Activated CD8-positive, alpha-beta memory T cell treated with anti-CD3 and anti-CD28 coated beads for 36 hours (primary cell): Measurements from ENCODE around the gene HSPA4. TPM values are rescaled to one million over a fixed set of nuclear protein-coding genes. Genes with fewer than 3 reads are reported as not detected.
"Not testable (repeated sequence)": the region's sequence is repeated elsewhere in the genome, so short reads cannot be mapped to it uniquely, and the experiment has no call there.

Experiments used
- CTCF ChIA-PET: fragments of 350-600 bp; sonication (Branson Sonifier 250); formaldehyde crosslinking; loops from one replicate; lab custom pipeline; 2021; ENCODE audit warnings: antibody characterized with exemption; lab: Charles Lee
- POLR2A ChIA-PET: fragments of 350-600 bp; sonication (Branson Sonifier 250); formaldehyde crosslinking; loops from one replicate; lab custom pipeline; 2021; ENCODE audit warnings: antibody characterized with exemption; lab: Charles Lee
- total RNA-seq, 2 experiments: library from RNA; stranded (reverse); gene quantifications; one replicate each; pipeline ENCODE4 v1.2.3, GENCODE V29; 2021

Gene HSPA4
- total RNA-seq, 2 experiments from 2014 or later, result 249 to 254 TPM

DNA sequence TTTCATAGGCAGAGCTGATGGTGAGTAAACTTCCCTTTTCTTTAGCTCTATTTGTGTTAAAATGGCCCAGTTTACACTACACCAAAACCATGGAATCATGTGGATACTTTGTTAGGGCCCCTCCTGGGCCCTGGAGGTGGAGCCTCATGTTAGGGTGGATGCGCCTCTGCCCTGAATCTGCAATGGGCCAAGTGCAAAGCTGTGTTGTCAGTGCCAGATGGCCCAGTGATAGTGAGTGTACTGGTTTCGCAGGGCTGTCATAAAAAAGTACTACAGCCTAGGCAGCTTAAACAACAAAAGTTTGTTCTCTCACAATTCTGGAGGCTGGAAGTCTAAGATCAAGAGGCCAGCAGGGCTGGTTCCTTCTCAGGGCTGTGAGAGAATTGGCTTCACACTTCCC is 64.8 kb downstream of the HSPA4 start:
- POLR2A ChIA-PET, result no interaction called here
- CTCF ChIA-PET, result no interaction called here

DNA sequence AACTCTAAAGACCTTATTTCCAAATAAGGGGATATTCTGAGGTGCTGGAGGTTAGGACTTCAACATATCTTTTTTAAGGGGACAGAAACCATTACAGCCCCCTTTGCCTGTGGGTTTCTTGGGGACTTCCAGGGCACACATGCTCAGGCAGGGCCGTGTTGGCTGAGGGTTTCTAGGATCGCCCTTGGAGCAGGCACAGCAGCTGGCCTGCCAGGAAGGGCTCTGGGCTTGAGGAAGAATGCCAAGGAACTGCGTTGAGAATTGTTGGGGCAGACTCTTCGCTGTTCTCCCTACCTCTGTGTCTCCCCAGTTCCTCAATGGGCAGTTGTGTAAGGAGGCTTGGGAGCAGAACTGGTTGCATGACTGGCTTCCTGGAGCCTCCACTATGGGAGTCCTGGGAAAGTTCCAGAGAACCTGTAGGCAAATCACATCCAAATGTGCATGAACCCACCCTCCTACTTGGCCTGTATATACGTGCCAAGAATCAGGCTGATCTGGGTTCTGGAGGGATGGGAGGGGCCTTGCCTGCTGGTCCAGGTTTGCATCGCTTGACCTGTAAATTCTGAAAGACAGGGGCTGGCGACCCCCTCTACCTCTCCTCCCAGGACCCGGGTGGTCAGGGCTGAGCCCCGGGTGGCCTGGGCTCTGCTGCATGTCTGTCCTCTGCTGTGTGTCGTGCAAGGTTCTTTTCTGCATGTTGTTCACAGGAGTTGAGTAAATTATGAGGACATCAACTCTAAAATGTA is 65.5 kb downstream of the HSPA4 start:
- ChIA-PET CTCF (no interaction called here), POLR2A (no interaction called here)

DNA sequence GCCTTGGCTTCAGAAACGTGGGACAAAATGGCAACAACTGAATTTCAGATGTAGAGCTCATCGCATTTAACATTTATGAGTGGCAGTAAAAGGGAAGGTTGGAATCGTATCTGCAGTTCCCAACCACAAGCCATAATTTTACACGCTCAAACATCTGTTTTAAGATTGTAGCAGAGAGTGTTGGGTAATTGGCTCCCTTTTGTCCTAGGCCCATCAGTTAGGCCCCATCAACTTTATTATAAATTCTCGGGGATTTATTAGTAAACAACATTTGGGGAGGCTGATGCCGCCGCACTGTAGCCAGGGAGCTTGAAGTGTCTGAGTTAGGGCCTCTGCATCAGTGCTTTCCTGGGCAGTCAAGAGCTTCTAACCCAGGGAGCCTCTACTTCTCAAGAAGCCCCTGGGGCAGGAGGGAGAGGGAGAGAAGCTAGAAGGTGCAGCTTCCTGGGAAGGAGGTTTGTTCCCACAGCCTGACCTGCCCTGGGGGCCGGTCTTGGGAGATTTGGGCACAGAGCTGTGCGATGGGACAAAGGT is 66.2 kb downstream of the HSPA4 start:
- ChIA-PET CTCF (no interaction called here), POLR2A (interaction anchor here (0.6 kb wide), 1 partner anchor 300 kb away, joined by 4 read pairs; no protein-coding TSS in a partner anchor)

DNA sequence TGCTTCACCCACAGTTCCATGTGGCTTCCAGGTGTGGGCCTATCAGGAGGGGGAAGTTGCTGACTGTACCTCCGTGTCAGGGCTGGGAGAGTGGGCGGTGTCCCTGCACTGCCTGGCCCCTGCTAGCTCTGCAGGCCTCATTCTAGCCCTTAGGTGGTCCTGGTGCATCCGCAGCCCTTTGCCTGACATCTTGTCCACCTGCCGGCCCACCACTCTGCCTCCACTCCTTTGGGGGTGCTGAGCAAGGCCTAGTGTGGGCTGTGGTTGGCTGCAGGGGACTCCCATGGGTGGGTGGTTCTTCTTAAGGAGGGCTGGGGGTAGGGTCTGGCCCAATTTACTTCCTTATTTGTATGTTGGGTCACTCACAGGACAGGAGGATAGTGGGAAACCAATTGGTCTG is 66.9 kb downstream of the HSPA4 start:
- POLR2A ChIA-PET, result no interaction called here

DNA sequence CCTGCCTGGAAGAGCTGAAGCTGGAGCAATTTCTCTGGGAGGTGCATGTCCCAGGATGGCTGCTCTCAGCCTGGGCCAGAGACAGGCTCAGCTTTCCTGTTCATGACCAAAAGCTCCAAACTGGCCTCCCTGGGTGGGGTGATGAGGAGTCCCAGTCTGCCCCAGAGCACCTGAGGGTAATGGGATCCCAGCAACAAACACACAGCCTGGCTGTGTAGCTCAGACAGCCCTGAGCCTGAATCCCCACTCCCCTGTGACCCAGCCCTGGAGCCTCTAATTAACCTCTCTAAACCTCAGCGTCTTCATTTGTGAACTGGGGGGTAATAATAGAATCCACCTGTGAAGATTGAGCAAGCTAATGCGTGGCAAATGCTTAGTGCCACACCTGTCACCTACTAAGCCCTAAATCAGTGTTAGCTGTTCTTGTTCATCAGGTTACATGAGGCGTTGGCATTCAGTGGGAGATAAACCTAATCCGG is 67.5 kb downstream of the HSPA4 start:
- POLR2A ChIA-PET, result no interaction called here
- CTCF ChIA-PET, result no interaction called here

More for the DNA sequence above, 66.9 kb downstream of the HSPA4 start:
- CTCF ChIA-PET, result no interaction called here

DNA sequence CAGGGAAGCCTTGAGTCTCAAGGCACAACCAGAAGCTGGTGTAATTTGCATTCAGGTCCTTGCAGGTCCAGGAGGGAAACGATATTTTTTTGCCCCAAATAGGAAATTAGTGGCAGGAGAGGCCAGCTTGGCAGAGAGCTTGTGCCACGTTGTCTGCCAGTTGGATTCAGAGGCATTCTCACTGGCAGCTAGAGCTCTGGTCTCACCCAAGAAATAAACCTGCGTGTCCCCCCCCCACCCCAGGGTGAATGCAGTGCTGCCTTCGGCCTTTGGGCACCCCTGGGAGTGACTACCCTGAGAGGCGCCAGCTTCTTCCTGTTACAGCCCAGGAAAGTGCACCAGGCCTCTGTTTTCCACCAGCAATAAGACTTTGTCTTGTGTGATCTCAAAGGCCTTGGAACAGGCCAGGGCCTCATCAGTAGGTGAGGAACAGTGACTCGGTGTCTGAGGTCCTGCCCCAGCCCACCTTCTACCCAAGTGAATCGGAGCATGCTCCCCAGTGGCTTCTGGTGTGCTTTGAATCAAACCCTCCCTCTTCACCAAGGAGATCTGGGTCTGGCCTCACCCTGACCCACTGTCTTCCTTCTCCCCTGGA is 68.4 kb downstream of the HSPA4 start:
- ChIA-PET POLR2A (no interaction called here), CTCF (interaction anchor here (1.2 kb wide), 1 partner anchor 10 kb away, joined by 3 read pairs; no protein-coding TSS in a partner anchor)

DNA sequence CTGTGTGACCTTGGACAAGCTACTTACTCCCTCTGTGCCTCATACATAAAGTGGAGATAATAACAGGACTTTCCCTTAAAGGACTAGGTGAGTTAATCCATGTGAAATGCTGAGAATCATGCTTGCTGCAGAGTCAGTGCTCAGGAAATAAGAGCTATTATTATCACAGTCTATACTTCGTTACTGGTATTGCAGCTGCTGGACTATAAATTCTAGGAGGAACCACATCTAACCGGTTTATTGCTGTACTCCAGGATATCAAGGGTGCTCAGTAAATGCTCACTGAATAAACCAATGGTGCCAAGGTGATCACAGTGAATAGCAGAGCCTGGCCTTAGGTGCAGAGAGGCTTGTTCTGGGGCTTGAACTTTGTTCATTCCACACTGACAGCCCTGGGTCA is 69.3 kb downstream of the HSPA4 start:
- ChIA-PET POLR2A (no interaction called here), CTCF (interaction anchor here (1.2 kb wide), 1 partner anchor 11 kb away, joined by 3 read pairs; no protein-coding TSS in a partner anchor)

DNA sequence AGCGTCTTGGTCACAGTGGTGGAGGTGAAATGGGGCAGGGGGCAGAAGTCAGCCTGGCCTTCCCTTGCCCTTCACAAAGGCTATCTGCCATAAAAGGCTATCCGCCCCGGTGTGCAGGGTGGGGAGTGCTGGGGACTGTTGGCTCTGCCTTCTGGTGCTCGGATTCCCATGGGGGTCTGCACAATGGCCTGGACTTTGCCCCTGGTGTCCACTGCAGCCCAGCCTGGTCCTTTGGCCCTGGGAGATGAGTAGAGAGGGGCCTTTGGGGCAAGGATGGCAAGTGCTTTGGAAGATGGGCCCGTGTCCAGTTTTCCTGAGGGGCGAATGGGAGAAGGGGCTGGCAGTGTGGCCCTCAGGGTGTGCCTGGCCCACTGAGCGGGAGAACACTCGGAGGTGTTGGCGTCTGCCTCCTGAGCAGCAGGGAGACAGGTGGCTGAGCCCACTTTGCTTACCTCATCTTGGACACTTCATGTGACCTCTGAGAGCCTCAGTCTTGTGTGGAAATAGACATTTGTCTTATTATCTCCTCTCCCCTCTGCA is 69.9 kb downstream of the HSPA4 start:
- CTCF ChIA-PET, result no interaction called here
- POLR2A ChIA-PET, result no interaction called here

DNA sequence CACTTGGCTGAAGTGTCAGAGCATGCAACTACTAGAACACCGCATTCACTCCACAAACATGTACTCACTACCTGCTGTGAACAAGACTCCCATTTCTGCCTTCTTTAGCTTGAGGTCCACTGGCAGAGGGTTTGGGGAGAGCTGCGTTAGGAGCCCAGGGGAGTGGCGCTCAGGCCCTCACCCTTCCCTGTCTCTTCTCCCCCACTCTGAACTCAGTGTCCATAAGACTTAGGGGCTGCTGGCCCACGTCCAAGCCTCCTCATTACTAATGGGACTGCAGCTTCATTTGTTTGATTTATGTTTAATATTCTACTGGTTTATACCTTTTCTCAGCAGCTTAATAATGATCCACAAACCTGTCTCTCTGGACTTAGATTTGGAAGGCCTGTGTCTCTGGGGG is 70.9 kb downstream of the HSPA4 start:
- ChIA-PET POLR2A (no interaction called here), CTCF (no interaction called here)

DNA sequence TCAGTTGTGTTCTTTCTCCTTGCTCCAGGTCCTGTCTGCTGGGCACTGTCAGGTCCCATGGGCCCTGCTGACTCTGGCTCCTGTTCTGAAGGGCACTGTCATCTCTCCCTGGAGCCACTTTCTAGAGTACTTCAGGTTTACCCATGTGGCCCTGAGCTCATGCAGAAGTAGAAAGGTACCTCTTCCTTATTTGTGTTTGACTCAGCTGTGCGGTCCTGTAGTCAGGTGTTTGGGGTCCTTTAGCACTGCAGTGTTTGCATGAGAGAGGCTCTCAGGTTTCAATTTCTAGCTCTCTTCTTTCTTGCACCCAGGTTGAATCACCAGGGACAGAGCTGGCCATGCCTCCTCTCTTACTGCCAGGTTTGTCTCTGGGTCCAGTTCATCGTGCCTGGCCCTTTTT is 71.5 kb downstream of the HSPA4 start:
- ChIA-PET CTCF (no interaction called here), POLR2A (no interaction called here)

DNA sequence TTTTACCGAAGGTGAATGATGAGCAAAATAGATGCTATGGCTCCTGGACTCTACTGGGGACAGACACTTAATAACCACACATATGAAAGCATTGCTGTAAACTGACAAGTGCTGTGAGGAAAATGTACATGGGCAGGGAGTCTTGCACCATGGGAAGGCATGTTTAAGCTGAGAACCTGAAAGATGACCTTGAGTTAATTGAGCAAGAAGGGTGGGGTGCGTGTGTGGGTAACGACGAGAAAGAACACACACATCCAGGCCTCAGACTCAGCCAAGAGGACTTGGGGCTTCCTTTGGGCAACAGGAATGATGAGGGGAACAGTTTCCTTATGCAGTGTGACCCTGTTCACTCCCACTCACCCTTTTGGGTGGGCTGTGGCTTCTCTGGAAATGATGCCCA is 73.1 kb downstream of the HSPA4 start:
- ChIA-PET POLR2A (no interaction called here), CTCF (no interaction called here)

DNA sequence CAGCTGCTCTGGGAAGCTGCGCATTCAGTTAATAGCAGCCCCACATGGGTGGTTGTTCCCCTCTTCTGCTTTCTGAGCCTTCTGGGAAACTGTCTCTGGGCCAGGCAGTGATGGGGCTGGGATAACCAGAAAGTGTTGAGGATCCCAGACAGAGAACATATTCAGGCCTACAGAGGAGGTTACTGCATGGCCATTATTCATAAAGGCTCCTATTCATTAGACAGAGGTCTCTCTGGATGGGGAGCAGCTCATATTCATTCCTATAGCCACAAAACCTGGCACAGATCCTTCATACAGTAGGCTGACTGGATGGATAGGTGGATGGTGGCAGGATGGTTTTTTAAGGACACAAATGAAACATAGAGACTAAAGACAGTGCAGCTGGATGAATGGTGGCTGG is 76.3 kb downstream of the HSPA4 start:
- ChIA-PET POLR2A (no interaction called here), CTCF (no interaction called here)

DNA sequence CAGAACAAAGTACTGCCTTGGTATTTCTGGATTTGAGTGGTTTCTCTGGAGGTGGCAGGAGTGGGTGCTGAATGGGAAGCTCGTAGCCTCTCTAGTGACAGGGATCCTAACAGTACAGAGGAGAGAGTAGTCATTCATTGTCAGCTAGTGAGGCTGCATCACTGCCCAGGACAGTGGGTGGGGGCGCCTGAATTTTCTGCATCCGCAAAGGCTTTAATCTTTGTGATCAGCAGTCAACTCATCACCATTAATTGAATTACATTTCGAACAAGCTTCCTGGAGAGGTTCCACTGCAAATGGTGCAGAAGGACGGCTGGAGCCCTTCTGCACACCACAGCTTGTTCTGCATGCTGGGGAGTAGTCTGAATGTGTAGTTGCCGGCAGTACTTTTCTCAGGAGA is 77.5 kb downstream of the HSPA4 start:
- ChIA-PET POLR2A (no interaction called here), CTCF (interaction anchor here (0.6 kb wide), 1 partner anchor 68 kb away, joined by 4 read pairs; no protein-coding TSS in a partner anchor)

DNA sequence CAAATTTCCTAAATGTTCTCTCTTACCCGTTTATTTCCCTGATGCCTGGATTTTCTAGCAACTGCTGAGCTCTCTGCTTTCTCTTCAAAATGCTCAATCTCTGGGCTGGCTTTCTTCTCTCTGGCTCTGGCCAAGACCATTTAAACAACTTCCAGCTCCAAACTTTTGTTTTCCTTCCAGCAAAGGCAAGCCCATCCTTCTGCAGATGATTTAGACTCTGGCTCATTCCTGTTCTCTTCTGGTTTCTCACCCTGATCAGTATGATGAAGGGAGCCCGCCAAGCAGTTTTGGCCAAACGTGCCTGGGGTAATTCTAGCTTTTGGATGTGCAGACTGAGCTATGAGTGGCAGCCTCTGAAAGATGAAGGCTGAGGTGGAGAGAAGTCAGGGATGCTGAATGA is 78.1 kb downstream of the HSPA4 start:
- POLR2A ChIA-PET, result no interaction called here

DNA sequence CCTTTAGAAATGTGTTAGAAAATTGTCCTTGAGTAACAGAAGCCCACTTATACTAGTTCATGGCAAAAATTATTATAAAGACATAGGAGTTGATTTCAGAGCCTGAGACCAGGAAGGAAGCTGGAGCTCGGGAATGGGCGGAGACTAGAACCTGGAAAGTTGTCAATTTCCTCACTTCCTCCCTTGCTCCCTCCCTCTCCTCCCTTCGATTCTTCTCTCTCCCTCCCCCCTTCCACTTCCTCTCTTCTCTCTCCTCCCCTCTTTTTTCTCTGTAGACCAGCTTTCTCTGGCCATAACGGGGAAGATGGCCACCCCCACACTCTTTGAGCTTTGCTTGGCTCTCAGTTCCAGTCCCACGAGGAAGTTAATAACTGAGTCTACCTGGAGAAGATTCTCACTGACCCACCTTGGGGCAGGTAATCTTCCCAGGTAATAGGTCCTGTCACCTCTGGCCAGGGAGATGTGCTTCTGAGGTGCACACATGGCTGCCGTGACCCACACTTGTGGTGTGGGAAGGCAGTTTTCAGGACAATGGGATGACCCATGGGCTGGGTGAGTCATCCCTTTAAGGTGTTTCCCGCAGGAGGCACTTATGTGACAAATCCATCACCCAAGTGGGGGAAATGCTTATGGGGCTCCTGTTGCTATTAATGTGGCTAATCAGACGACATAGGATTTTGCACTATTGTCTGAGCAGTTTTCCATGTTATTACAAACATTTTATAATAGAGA is 78.7 kb downstream of the HSPA4 start:
- ChIA-PET POLR2A (no interaction called here), CTCF (no interaction called here)

More for the DNA sequence above, 78.1 kb downstream of the HSPA4 start:
- CTCF ChIA-PET, result interaction anchor here (0.6 kb wide), 1 partner anchor 67 kb away, joined by 4 read pairs; no protein-coding TSS in a partner anchor

DNA sequence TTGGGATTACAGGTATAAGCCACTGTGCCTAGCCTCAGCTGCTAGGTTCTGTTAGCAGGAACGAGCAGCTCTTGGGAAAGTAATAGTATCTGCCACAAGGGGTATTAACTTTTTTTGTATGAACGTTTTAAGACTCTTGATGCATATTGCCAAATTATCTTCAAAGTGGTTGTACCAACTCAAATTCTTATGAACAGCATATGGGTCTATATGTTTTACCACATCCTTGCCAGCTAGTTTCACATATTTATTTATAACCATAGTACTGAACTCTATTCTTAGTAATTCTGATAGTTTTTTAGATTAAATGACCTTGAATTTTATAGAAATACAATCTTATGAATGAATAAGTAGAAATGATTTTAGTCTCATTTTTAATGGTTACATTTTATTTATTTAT is 80.9 kb downstream of the HSPA4 start:
- ChIA-PET POLR2A (no interaction called here), CTCF (no interaction called here)

DNA sequence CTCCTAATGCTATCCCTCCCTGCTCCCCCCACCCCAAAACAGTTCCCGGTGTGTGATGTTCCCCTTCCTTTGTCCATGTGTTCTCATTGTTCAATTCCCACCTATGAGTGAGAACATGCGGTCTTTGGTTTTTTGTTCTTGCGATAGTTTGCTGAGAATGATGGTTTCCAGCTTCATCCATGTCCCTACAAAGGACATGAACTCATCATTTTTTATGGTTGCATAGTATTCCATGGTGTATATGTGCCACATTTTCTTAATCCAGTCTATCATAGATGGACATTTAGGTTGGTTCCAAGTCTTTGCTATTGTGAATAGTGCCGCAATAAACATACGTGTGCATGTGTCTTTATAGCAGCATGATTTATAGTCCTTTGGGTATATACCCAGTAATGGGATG is 81.4 kb downstream of the HSPA4 start:
- POLR2A ChIA-PET, CTCF ChIA-PET: not testable (repeated sequence)

DNA sequence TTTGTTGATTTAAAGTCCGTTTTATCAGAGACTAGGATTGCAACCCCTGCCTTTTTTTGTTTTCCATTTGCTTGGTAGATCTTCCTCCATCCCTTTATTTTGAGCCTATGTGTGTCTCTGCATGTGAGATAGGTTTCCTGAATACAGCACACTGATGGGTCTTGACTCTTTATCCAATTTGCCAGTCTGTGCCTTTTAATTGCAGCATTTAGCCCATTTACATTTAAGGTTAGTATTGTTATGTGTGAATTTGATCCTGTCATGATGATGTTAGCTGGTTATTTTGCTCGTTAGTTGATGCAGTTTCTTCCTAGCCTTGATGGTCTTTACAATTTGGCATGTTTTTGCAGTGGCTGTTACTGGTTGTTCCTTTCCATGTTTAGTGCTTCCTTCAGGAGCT is 85.1 kb downstream of the HSPA4 start:
- CTCF ChIA-PET, result interaction anchor here (0.7 kb wide), 1 partner anchor 199 kb away, joined by 3 read pairs; no protein-coding TSS in a partner anchor
- POLR2A ChIA-PET, result not testable (repeated sequence)

DNA sequence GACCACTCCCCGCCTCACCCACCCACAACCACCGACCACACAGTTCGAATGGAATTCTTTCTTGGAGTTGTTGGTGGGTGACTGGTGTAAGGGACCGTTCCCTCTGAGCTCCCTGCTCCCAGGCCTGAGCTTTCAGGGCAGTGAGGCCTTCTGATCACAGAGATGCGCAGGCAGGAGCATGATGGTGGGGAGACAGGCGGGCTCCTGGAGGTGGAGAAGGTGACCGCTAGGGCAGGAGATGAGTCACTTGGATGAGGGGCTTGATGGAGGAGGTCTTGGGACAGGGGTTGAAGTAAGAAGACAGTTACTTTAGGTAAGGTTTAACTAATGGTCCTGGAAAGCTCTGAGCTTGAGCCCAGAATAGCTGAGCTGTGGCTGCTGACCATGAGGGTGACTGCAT is 88.5 kb downstream of the HSPA4 start:
- CTCF ChIA-PET, result no interaction called here

DNA sequence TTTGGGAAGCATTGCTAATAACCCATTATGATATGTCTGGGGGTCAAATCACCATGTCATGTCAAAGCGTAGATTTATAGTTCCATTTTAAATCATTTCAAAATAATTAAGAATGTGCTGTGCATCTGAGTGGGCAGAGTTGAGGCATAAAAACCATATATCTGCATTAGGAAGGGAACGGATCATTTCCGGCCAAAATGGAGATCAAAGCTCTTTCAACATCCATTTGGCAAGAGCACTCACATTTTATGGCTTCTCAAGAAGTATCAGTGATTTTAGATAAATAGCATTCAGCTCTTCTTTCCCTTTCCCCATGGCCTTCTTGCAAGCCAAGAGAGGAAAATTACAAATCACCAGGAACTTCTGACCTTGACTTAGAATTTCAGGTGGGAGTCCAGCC is 89.9 kb downstream of the HSPA4 start:
- CTCF ChIA-PET, result no interaction called here
- POLR2A ChIA-PET, result no interaction called here

More for the DNA sequence above, 88.5 kb downstream of the HSPA4 start:
- POLR2A ChIA-PET, result no interaction called here
